Stomach (tissue), 9 donors: Measurements from ENCODE around the gene SOWAHC. TPM values are rescaled to one million over a fixed set of nuclear protein-coding genes. Genes with fewer than 3 reads are reported as not detected.

Experiments used
- DNase-seq, 2 donors: peaks; one replicate each; pipeline versions ENCODE4 v3.0.0 to v3.0.0-alpha.2; 2013 to 2019
- H3K27ac ChIP-seq, 5 donors: fragments of 200-600 bp in 4 of 5; sonication (generic) in 4 of 5; one replicate each; pipeline ENCODE4 v1.5.1; 2013 to 2019; ENCODE audit warnings: mild to moderate bottlenecking in 1 of 5, moderate library complexity in 1 of 5
- H3K27me3 ChIP-seq, 3 donors: fragments of 200-600 bp; sonication (generic); one replicate each; pipeline ENCODE4 v1.5.1; 2017 to 2019; ENCODE audit warnings: mixed run types in 1 of 3
- H3K36me3 ChIP-seq, 4 donors: fragments of 200-600 bp; sonication (generic); 1 replicate in 3 of 4; 2 replicates in 1 of 4; pipeline ENCODE4 v1.5.1; 2016 to 2019
- H3K4me1 ChIP-seq, 4 donors: fragments of 200-600 bp; sonication (generic); one replicate each; pipeline ENCODE4 v1.5.1; 2016 to 2019
- H3K4me3 ChIP-seq, 4 donors: fragments of 200-600 bp; sonication (generic) in 3 of 4; one replicate each; pipeline ENCODE4 v1.5.1; 2016 to 2019; ENCODE audit warnings: mild to moderate bottlenecking in 1 of 4
- H3K9me3 ChIP-seq, 4 donors: fragments of 200-600 bp; sonication (generic); one replicate each; pipeline ENCODE4 v1.5.1; 2016 to 2019
- EP300 ChIP-seq: sonication (generic); formaldehyde crosslinking; IDR thresholded peaks from one replicate; pipeline ENCODE4 v1.6.1; 2017; ENCODE audit warnings: antibody characterized with exemption
- POLR2A ChIP-seq, 4 donors: fragments of 450-650 bp; IDR thresholded peaks; one replicate each; pipeline ENCODE4 v1.6.1; 2016; ENCODE audit warnings: antibody characterized with exemption in 4 of 4, control low read depth in 2 of 4, mild to moderate bottlenecking in 1 of 4, moderate library complexity in 1 of 4
- POLR2AphosphoS5 ChIP-seq, 3 donors: sonication (generic); formaldehyde crosslinking; IDR thresholded peaks; one replicate each; pipeline ENCODE4 v1.6.1; 2016; ENCODE audit warnings: antibody characterized with exemption in 3 of 3
- WGBS, 5 donors: extraction: QIAGEN DNeasy Blood & Tissue Kit in 3 of 5; methylation state at CpG; one replicate each; pipeline versions ENCODE4 v1.1.5 to v1.1.7; 2013 to 2018; 5-methylcytosine and 5-hydroxymethylcytosine counted together
- intact Hi-C: fragments of 100-400 bp; cut with DNase I; formaldehyde crosslinking; loops from one replicate; pipeline ENCODE4 v1.15.1; 2023; ENCODE audit warnings: low total_unique reads
- polyA plus RNA-seq, 3 donors: library from polyadenylated mRNA; stranded (reverse); fragments of 200-250 nt; gene quantifications; one replicate each; pipeline ENCODE4 v1.2.3, GENCODE V29; 2013
- total RNA-seq, 5 donors: library from RNA; depleted of rRNA; stranded (reverse); fragments of >200 nt; gene quantifications; one replicate each; pipeline versions ENCODE4 v1.1.0 to v1.2.3, GENCODE V29; 2014 to 2016
- TF ChIP-seq, protein P1 (sequence below), 7 experiments: fragments of 450-650 bp in 4 of 7; fragments of 200-600 bp in 3 of 7; sonication (generic) in 3 of 7; IDR thresholded peaks; one replicate each; pipeline ENCODE4 v1.5.1; 2016 to 2019; ENCODE audit warnings: antibody characterized with exemption in 7 of 7, control low read depth in 2 of 7, mild to moderate bottlenecking in 1 of 7
- donor health status: healthy with polysubstance abuse.
- donor health status: Bipolar disorder and iron deficiency.
- donor health status: healthy.

The SOWAHC gene
- total and polyA plus RNA-seq, 8 donors = 3.3 to 93.9 (median 9.2) TPM

DNA sequence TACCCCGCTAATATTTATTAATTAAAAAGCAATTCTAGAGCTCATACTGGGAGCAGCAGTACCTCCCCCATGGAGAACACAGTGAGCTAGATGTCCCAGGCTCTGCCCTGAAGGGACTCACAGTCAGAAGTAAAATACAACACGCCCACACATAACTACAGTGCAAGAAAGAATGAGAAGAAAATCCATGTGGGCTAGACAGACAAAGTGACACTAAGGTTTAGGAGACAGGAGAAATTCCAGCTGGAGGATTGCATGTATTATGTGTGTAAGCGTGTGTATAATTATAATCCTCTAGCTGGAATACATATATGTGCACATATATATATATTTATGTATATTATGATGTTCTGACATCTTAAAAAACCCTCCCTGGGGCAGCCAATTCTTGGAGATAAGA, 15.7 kb downstream of the SOWAHC start:
- Histone ChIP-seq H3K27ac (no peak overlapping the region), H3K4me1 (no peaks in the 10 kb centered on the region), H3K9me3 (no peaks in the 10 kb centered on the region), H3K27me3 (no peaks in the 10 kb centered on the region), H3K4me3 (no peak overlapping the region), H3K36me3 (no peaks in the 10 kb centered on the region)
- intact Hi-C loops = no loop called here
- DNase-seq = no peak
- TF ChIP-seq, protein P1, sequence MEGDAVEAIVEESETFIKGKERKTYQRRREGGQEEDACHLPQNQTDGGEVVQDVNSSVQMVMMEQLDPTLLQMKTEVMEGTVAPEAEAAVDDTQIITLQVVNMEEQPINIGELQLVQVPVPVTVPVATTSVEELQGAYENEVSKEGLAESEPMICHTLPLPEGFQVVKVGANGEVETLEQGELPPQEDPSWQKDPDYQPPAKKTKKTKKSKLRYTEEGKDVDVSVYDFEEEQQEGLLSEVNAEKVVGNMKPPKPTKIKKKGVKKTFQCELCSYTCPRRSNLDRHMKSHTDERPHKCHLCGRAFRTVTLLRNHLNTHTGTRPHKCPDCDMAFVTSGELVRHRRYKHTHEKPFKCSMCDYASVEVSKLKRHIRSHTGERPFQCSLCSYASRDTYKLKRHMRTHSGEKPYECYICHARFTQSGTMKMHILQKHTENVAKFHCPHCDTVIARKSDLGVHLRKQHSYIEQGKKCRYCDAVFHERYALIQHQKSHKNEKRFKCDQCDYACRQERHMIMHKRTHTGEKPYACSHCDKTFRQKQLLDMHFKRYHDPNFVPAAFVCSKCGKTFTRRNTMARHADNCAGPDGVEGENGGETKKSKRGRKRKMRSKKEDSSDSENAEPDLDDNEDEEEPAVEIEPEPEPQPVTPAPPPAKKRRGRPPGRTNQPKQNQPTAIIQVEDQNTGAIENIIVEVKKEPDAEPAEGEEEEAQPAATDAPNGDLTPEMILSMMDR (IDR thresholded peaks at IDR 0.05) = no peak
- TF ChIP-seq EP300 (no peak), POLR2AphosphoS5 (IDR thresholded peaks at IDR 0.05) (no peak), POLR2A (IDR thresholded peaks at IDR 0.05) (no peak)
- 71 to 93% (median 79%) methylated on average over 3 of the region's 3 CpGs for WGBS, 5 donors

GRCh38 chr2:109630441-109631430, 16.6 kb downstream of the SOWAHC start:
- intact Hi-C loops = no loop called here
- no peaks in the 10 kb centered on the region for H3K9me3 ChIP-seq

GRCh38 chr2:109631741-109632140, 17.6 kb downstream of the SOWAHC start:
- Histone ChIP-seq H3K4me3 (no peak overlapping the region), H3K27ac (no peak overlapping the region), H3K27me3 (no peaks in the 10 kb centered on the region), H3K4me1 (no peaks in the 10 kb centered on the region), H3K36me3 (no peaks in the 10 kb centered on the region), H3K9me3 (no peaks in the 10 kb centered on the region)
- no peak for DNase-seq
- 70 to 78% (median 74%) methylated on average over 3 of the region's 3 CpGs for WGBS, 5 donors
- intact Hi-C loops = no loop called here
- TF ChIP-seq POLR2A (IDR thresholded peaks at IDR 0.05) (no peak), EP300 (no peak)

More at GRCh38 chr2:109630441-109631430, 16.6 kb downstream of the SOWAHC start:
- no peak for DNase-seq
- TF ChIP-seq POLR2AphosphoS5 (IDR thresholded peaks at IDR 0.05) (no peak), EP300 (no peak), POLR2A (IDR thresholded peaks at IDR 0.05) (no peak)
- TF ChIP-seq, protein P1 (IDR thresholded peaks at IDR 0.05) = no peak
- WGBS, 5 donors = 85 to 96% (median 88%) methylated on average over 19 of the region's 19 CpGs
- Histone ChIP-seq H3K36me3 (no peaks in the 10 kb centered on the region), H3K27ac (no peak overlapping the region), H3K27me3 (no peaks in the 10 kb centered on the region), H3K4me3 (no peak overlapping the region), H3K4me1 (no peaks in the 10 kb centered on the region)

- Histone ChIP-seq H3K4me3 (no peak overlapping the region), H3K27me3 (no peaks in the 10 kb centered on the region), H3K4me1 (no peaks in the 10 kb centered on the region), H3K9me3 (no peaks in the 10 kb centered on the region), H3K27ac (no peak overlapping the region), H3K36me3 (no peaks in the 10 kb centered on the region)
- no peak for TF ChIP-seq POLR2AphosphoS5 (IDR thresholded peaks at IDR 0.05)
- TF ChIP-seq, protein P1 (IDR thresholded peaks at IDR 0.05) = no peak
- no peak for TF ChIP-seq POLR2A (IDR thresholded peaks at IDR 0.05)
- TF ChIP-seq EP300 = no peak
- WGBS, 5 donors = 77 to 87% (median 83%) methylated on average over 14 of the region's 14 CpGs
- intact Hi-C loops = no loop called here
- DNase-seq = no peak
Observed at GRCh38 chr2:109632158-109632789, 18.1 kb downstream of the SOWAHC start.
